Esophagus muscularis mucosa (tissue), 4 donors: Measurements from ENCODE around the gene DENND2A. TPM values are rescaled to one million over a fixed set of nuclear protein-coding genes. Genes with fewer than 3 reads are reported as not detected.
A peak's percentile ranks its signal among the peaks of the same experiment; 100 is the strongest.
"Not testable (repeated sequence)": the region's sequence is repeated elsewhere in the genome, so short reads cannot be mapped to it uniquely, and the experiment has no call there.

Experiments used
- DNase-seq: peaks from one replicate; pipeline ENCODE4 v3.0.0-alpha.2; 2017; ENCODE audit errors: extremely low spot score
- H3K27ac ChIP-seq, 4 donors: fragments of 200-600 bp; sonication (generic); replicated peaks in 1 of 4; 1 replicate in 3 of 4; 2 replicates in 1 of 4; pipeline ENCODE4 v1.5.1; 2016 to 2019; ENCODE audit warnings: mild to moderate bottlenecking in 1 of 4
- H3K27me3 ChIP-seq, 4 donors: fragments of 200-600 bp; sonication (generic); one replicate each; pipeline versions ENCODE4 v1.5.1 to v1.6.0; 2016 to 2019
- H3K36me3 ChIP-seq, 4 donors: fragments of 200-600 bp; sonication (generic); one replicate each; pipeline ENCODE4 v1.5.1; 2016 to 2019
- H3K4me1 ChIP-seq, 4 donors: fragments of 200-600 bp; sonication (generic); one replicate each; pipeline ENCODE4 v1.5.1; 2016 to 2019
- H3K4me3 ChIP-seq, 4 donors: fragments of 200-600 bp; sonication (generic); 1 replicate in 2 of 4; 2 replicates in 2 of 4; pipeline ENCODE4 v1.5.1; 2016 to 2019; ENCODE audit warnings: mild to moderate bottlenecking in 4 of 4, moderate library complexity in 1 of 4
- H3K9me3 ChIP-seq, 4 donors: fragments of 200-600 bp; sonication (generic); 1 replicate in 3 of 4; 2 replicates in 1 of 4; pipeline ENCODE4 v1.5.1; 2016 to 2019
- EP300 ChIP-seq: sonication (generic); formaldehyde crosslinking; IDR thresholded peaks from one replicate; pipeline ENCODE4 v1.6.1; 2017; ENCODE audit warnings: antibody characterized with exemption
- POLR2A ChIP-seq: fragments of 450-650 bp; IDR thresholded peaks from one replicate; pipeline ENCODE4 v1.6.1; 2017; ENCODE audit warnings: antibody characterized with exemption, moderate library complexity, mild to moderate bottlenecking, low read depth
- POLR2AphosphoS5 ChIP-seq, 2 donors: sonication (generic); formaldehyde crosslinking; IDR thresholded peaks; one replicate each; pipeline ENCODE4 v1.6.1; 2017; ENCODE audit warnings: antibody characterized with exemption in 2 of 2
- WGBS: methylation state at CpG from one replicate; pipeline ENCODE4 v1.1.5; 2018; 5-methylcytosine and 5-hydroxymethylcytosine counted together
- intact Hi-C: fragments of 100-400 bp; cut with DNase I; formaldehyde crosslinking; loops from one replicate; pipeline ENCODE4 v1.15.1; 2023
- total RNA-seq, 4 donors: library from RNA; depleted of rRNA; stranded (reverse); fragments of >200 nt; gene quantifications; one replicate each; pipeline versions ENCODE4 v1.1.0 to v1.2.1, GENCODE V29; 2016
- TF ChIP-seq, protein P1 (sequence below), 3 experiments: fragments of 200-600 bp in 2 of 3; fragments of 450-650 bp in 1 of 3; sonication (generic) in 2 of 3; IDR thresholded peaks; one replicate each; pipeline ENCODE4 v1.5.1; 2017 to 2019; ENCODE audit warnings: antibody characterized with exemption in 3 of 3, mild to moderate bottlenecking in 2 of 3, moderate library complexity in 1 of 3

Gene DENND2A
- total RNA-seq, 4 donors from 2014 or later: 46.4 to 77.2 (median 59.2) TPM

DNA sequence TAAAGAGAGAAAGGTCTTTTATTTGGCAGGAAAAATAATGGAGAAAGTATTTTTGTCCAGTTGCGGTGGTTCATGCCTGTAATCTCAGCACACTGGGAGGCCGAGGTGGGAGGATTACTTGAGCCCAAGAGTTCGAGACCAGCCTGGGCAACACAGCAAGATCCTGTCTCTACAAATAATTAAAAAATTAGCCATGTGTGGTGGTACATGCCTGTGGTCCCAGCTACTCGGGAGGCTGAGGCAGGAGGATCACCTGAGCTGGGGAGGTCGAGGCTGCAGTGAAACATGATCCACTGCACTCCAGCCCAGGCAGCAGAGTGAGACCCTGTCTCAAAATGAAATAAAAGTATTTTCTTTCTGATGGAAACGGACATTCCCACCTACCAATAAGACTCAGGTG is 83.5 kb downstream of the DENND2A start:
- peaks cover 16 to 65% (median 59%) of the 10 kb centered on the region in 4 donors for H3K36me3 ChIP-seq
- H3K27me3 ChIP-seq: no peaks in the 10 kb centered on the region
- TF ChIP-seq EP300: no peak
- TF ChIP-seq, protein P1, sequence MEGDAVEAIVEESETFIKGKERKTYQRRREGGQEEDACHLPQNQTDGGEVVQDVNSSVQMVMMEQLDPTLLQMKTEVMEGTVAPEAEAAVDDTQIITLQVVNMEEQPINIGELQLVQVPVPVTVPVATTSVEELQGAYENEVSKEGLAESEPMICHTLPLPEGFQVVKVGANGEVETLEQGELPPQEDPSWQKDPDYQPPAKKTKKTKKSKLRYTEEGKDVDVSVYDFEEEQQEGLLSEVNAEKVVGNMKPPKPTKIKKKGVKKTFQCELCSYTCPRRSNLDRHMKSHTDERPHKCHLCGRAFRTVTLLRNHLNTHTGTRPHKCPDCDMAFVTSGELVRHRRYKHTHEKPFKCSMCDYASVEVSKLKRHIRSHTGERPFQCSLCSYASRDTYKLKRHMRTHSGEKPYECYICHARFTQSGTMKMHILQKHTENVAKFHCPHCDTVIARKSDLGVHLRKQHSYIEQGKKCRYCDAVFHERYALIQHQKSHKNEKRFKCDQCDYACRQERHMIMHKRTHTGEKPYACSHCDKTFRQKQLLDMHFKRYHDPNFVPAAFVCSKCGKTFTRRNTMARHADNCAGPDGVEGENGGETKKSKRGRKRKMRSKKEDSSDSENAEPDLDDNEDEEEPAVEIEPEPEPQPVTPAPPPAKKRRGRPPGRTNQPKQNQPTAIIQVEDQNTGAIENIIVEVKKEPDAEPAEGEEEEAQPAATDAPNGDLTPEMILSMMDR (IDR thresholded peaks at IDR 0.05): no peak
- TF ChIP-seq POLR2AphosphoS5 (IDR thresholded peaks at IDR 0.05): no peak
- no peak for TF ChIP-seq POLR2A
- no peak overlapping the region for H3K4me3 ChIP-seq
- WGBS: 96% methylated on average over 6 of the region's 6 CpGs
- no peak overlapping the region for H3K27ac ChIP-seq
- no peak for DNase-seq
- H3K9me3 ChIP-seq: no peaks in the 10 kb centered on the region
- intact Hi-C loops: no loop called here
- H3K4me1 ChIP-seq: peaks cover 2 to 23% (median 20%) of the 10 kb centered on the region in 4 donors

DNA sequence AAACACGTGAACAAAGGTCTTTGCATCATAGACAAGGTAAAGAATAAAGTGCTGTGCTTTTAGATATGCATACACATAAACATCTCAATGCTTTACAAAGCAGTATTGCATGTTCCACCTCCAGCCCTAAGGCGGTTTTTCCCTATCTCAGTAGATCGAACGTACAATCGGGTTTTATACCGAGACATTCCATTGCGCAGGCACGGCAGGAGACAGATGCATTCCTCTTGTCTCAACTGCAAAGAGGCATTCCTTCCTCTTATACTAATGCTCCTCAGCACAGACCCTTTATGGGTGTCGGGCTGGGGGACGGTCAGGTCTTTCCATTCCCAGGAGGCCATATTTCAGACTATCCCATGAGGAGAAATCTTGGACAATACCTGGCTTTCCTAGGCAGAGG is 87.4 kb downstream of the DENND2A start:
- H3K4me1 ChIP-seq: peaks cover 9 to 16% (median 14%) of the 10 kb centered on the region in 4 donors
- H3K9me3 ChIP-seq, H3K4me3 ChIP-seq, H3K27ac ChIP-seq, H3K27me3 ChIP-seq, intact Hi-C loops, DNase-seq: not testable (repeated sequence)
- H3K36me3 ChIP-seq: peaks cover 16 to 48% (median 41%) of the 10 kb centered on the region in 4 donors
- 93% methylated on average over 10 of the region's 10 CpGs for WGBS

DNA sequence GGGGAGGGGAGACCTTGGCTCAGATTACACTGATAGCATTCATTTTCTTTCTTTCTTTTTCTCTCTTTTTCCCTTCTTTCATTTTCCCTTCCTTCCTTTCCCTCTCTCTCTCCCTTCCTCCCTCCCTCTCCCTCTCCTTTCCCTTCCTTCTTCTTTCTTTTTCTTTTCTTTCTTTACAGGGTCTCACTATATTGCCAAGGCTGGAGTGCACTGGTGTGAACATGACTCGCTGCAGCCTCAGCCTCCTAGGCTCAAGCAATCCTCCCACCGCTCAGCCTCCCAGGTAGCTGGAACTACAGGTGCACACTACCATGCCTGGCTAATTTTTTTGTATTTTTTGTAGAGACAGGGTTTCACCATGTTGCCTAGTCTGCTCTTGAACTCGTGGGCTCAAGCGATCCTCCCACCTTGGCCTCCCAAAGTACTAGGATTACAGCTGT is 88.4 kb downstream of the DENND2A start:
- TF ChIP-seq POLR2A: no peak
- TF ChIP-seq, protein P1 (IDR thresholded peaks at IDR 0.05): no peak
- TF ChIP-seq POLR2AphosphoS5 (IDR thresholded peaks at IDR 0.05): no peak
- no peak for TF ChIP-seq EP300
- no peak for DNase-seq
- intact Hi-C loops: no loop called here

DNA sequence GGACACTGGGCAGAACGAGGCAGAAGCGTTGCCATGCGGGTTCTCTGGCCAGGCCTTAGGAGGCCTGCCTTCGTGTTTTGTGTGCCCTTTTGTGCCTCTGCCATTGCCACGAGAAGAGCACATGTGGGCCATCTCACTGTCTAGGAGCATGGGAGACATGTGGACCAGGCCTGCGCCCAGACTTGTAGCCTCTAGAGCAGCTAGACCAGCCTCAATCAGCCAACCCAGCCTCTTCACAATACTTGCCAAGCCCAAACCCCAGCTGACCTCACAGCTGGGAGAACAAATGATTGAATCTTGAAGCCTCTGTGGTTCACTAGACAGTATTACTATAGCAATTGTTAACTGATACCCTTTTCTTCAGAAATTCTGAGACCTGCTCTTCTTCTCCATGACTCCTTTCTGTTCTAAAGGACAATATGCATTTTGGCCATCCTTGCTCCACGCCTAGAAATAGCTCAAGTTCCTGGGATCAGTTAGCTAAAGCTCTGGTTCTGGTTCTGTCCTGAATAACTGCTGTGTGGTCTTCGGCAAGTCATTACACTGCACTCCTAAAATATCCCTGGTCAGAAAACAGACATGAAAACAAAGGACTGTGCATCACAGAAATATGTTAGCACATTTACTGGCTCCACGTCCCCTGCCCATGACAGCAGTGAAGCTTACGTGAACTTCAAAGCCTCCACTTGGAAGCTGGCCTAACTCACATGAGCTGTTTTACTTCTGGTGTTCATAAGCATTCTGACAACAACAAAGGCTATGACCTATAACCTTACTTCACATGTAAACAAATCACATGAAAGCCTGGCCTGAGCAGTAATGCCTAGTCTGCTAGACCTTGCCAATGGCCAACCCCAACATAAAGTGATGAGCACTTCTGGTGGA is 89.0 kb downstream of the DENND2A start:
- H3K27ac ChIP-seq: peak overlapping the region; percentile 34 to 71 (median 62)
- H3K9me3 ChIP-seq: no peaks in the 10 kb centered on the region
- intact Hi-C loops: no loop called here
- peak; percentile 90 for DNase-seq
- H3K36me3 ChIP-seq: peaks cover 9 to 39% (median 30%) of the 10 kb centered on the region in 4 donors
- no peak overlapping the region for H3K4me3 ChIP-seq
- no peaks in the 10 kb centered on the region for H3K27me3 ChIP-seq
- 70% methylated on average over 10 of the region's 10 CpGs for WGBS
- TF ChIP-seq POLR2A: no peak
- TF ChIP-seq, protein P1 (IDR thresholded peaks at IDR 0.05): no peak
- TF ChIP-seq POLR2AphosphoS5 (IDR thresholded peaks at IDR 0.05): peak in 1 of 2 donors; percentile 25
- H3K4me1 ChIP-seq: peaks cover 9 to 16% (median 14%) of the 10 kb centered on the region in 4 donors

More for the DNA sequence above, 88.4 kb downstream of the DENND2A start:
- H3K4me1 ChIP-seq: peaks cover 9 to 16% (median 14%) of the 10 kb centered on the region in 4 donors
- 95% methylated on average over 4 of the region's 4 CpGs for WGBS
- peak overlapping the region; percentile 34 to 71 (median 62) for H3K27ac ChIP-seq
- no peak overlapping the region for H3K4me3 ChIP-seq
- H3K27me3 ChIP-seq: no peaks in the 10 kb centered on the region
- no peaks in the 10 kb centered on the region for H3K9me3 ChIP-seq
- peaks cover 16 to 41% (median 34%) of the 10 kb centered on the region in 4 donors for H3K36me3 ChIP-seq

DNA sequence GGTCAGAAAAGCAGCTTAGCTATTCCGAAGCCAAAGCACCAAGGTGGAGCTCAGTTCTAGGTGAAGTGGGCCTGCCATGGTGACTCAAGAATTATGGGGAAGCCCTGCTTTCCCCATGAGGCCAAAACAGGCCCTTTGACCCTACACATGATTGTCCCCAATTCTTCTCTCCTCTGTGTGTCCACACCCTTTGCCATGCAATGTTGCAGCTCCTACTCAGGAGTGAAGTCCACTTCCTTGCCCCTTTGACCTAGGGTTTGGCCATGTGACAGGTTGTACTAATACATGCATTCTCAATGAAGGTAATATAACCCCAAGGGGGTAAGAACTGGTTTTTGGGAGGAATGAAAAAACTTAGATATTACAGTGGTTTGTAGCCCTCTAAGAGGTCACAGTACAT is 93.7 kb downstream of the DENND2A start:
- Histone ChIP-seq H3K4me1 (peaks cover 14 to 24% (median 21%) of the 10 kb centered on the region in 4 donors), H3K9me3 (no peaks in the 10 kb centered on the region), H3K4me3 (no peak overlapping the region), H3K27me3 (no peaks in the 10 kb centered on the region), H3K27ac (peak overlapping the region in 1 of 4 donors; percentile 22), H3K36me3 (peaks cover 19 to 39% (median 32%) of the 10 kb centered on the region in 4 donors)
- 91% methylated on average over 1 of the region's 1 CpG for WGBS
- TF ChIP-seq EP300 (no peak), POLR2AphosphoS5 (IDR thresholded peaks at IDR 0.05) (no peak), POLR2A (no peak)
- TF ChIP-seq, protein P1 (IDR thresholded peaks at IDR 0.05): no peak
- DNase-seq: no peak
- intact Hi-C loops: no loop called here
